AG10803 (cell line): Measurements from ENCODE around the gene ADGRL3.

Source experiments
- DNase-seq: peaks from one replicate; pipeline ENCODE4 v3.0.0; 2010; ENCODE audit warnings: low read depth
- H3K4me3 ChIP-seq: 2 replicates; pipeline ENCODE4 v1.5.1; 2011; ENCODE audit warnings: mild to moderate bottlenecking, low read length, control low read depth
- CTCF ChIP-seq: conservative IDR thresholded peaks from 2 replicates; pipeline ENCODE4 v1.5.1; 2011; ENCODE audit warnings: mild to moderate bottlenecking, low read length, control low read depth, inconsistent platforms

The ADGRL3 gene

GRCh38 chr4:61333490-61333889 is 133.4 kb downstream of the ADGRL3 start:
- no peak for TF ChIP-seq CTCF
- no peak for DNase-seq
- H3K4me3 ChIP-seq, result no peak overlapping the region

GRCh38 chr4:61335241-61335763 is 135.2 kb downstream of the ADGRL3 start:
- TF ChIP-seq CTCF, result no peak
- H3K4me3 ChIP-seq, result no peak overlapping the region
- DNase-seq, result no peak

GRCh38 chr4:61336488-61336887 is 136.4 kb downstream of the ADGRL3 start:
- no peak overlapping the region for H3K4me3 ChIP-seq
- no peak for DNase-seq
- TF ChIP-seq CTCF, result no peak

- TF ChIP-seq CTCF, result no peak
- H3K4me3 ChIP-seq, result no peak overlapping the region
- DNase-seq, result no peak
Measured at GRCh38 chr4:61336916-61337315, 136.8 kb downstream of the ADGRL3 start.

- TF ChIP-seq CTCF, result no peak
- no peak overlapping the region for H3K4me3 ChIP-seq
- DNase-seq, result no peak
Measured at GRCh38 chr4:61342061-61342460, 141.9 kb downstream of the ADGRL3 start.

GRCh38 chr4:61350932-61351331 is 150.8 kb downstream of the ADGRL3 start:
- H3K4me3 ChIP-seq, result no peak overlapping the region
- no peak for DNase-seq
- no peak for TF ChIP-seq CTCF

- H3K4me3 ChIP-seq, result no peak overlapping the region
- no peak for TF ChIP-seq CTCF
- DNase-seq, result no peak
Measured at GRCh38 chr4:61356696-61357095, 156.6 kb downstream of the ADGRL3 start.
